ENCODE results near the gene FAM83D. TPM values are rescaled to one million over a fixed set of nuclear protein-coding genes. Genes with fewer than 3 reads are reported as not detected.

Gene FAM83D
- total and polyA plus RNA-seq, 10 donors = 0.46 to 3.0 (median 1.3) TPM

GRCh38 chr20:38961530-38962043 is 35.4 kb downstream of the FAM83D start:
- TF ChIP-seq POLR2AphosphoS5 (IDR thresholded peaks at IDR 0.05) = no peak
- TF ChIP-seq POLR2A (IDR thresholded peaks at IDR 0.05) = no peak
- TF ChIP-seq, protein P1, sequence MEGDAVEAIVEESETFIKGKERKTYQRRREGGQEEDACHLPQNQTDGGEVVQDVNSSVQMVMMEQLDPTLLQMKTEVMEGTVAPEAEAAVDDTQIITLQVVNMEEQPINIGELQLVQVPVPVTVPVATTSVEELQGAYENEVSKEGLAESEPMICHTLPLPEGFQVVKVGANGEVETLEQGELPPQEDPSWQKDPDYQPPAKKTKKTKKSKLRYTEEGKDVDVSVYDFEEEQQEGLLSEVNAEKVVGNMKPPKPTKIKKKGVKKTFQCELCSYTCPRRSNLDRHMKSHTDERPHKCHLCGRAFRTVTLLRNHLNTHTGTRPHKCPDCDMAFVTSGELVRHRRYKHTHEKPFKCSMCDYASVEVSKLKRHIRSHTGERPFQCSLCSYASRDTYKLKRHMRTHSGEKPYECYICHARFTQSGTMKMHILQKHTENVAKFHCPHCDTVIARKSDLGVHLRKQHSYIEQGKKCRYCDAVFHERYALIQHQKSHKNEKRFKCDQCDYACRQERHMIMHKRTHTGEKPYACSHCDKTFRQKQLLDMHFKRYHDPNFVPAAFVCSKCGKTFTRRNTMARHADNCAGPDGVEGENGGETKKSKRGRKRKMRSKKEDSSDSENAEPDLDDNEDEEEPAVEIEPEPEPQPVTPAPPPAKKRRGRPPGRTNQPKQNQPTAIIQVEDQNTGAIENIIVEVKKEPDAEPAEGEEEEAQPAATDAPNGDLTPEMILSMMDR (IDR thresholded peaks at IDR 0.05 in 8 of 11, conservative IDR thresholded peaks at IDR 0.05 in 3 of 11) = peak in 1 of 11 experiments; percentile 7
- H3K27ac ChIP-seq = peak overlapping the region; percentile 83 to 92 (median 90)
- intact Hi-C loops (cut with DNase I; ENCODE audit: low total_unique reads) = no loop called here

DNA sequence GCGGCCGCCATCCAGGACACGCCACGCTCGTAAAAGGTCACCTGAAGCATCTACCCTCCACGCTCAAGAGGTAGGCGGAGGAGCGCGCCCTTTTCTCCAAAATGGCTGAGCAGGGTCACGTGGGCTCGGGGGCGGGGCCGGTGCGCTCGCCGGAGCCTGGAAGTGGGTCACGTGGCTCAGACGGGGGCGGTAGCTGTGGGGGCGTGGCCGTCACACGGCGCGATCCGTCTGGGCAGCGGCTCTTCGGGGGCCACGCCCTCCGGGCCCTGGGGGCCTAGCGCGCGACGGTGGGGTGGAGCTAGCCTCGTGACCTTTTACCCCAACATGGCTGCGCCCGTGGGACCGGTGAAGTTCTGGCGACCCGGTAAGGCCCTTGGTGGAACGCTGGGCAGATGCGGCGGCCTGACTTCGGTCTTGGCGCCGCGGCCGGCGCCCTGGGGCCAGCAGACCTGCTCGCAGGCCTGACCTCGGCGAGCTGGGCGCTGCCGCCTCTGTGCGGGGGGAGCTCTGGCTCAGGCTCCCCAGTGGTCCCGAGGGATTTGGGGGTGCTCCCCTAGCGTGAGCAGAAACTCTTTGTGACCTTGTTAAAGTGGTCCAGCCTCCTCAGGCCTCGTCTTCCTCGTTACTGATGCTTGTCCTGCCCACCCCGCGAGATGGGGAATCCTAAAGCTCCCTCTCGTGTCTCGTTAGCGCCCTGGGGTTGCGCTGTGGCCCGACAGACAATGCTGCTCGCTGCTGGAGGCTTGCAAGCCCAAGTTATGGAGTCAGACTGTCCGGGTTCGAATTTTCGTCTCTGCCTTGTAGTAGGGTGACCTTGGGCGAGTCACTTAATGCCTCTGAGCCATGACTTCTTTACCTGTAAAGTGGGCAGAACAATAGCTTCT is 36.1 kb downstream of the FAM83D start, which contains the start of gene DHX35:
DHX35 (plus strand) TSS at position 301 of the 884 bp plus-strand sequence; CDS start at position 325, 24 bp downstream.
- peaks cover 0 to 17% (median 0%) of the 10 kb centered on the region in 6 donors for H3K36me3 ChIP-seq
- TF ChIP-seq, protein P1 (IDR thresholded peaks at IDR 0.05 in 8 of 11, conservative IDR thresholded peaks at IDR 0.05 in 3 of 11) = peak in 8 of 11 experiments; percentile 5 to 42 (median 28)
- peak in 1 of 3 donors; percentile 66 for TF ChIP-seq POLR2A (IDR thresholded peaks at IDR 0.05)
- TF ChIP-seq POLR2AphosphoS5 (IDR thresholded peaks at IDR 0.05) = peak; percentile 80 to 91 (median 87)
- H3K9me3 ChIP-seq = no peaks in the 10 kb centered on the region
- peak within 1 kb of the TSS; percentile 83 to 92 (median 90) for H3K27ac ChIP-seq
- WGBS, 5 donors = 0 to 1% (median 1%) methylated on average over 32 to 70 of the region's 70 CpGs
- H3K4me3 ChIP-seq = peak within 1 kb of the TSS; percentile 86 to 100 (median 96)
- no peaks in the 10 kb centered on the region for H3K27me3 ChIP-seq (replicated peaks in 1 of 7)
- intact Hi-C loops (cut with DNase I; ENCODE audit: low total_unique reads) = no loop called here
- H3K4me1 ChIP-seq = peaks cover 12 to 36% (median 20%) of the 10 kb centered on the region in 6 donors
- peak; percentile 100 for DNase-seq

More at GRCh38 chr20:38961530-38962043, 35.4 kb downstream of the FAM83D start:
- Histone ChIP-seq H3K27me3 (replicated peaks in 1 of 7) (no peaks in the 10 kb centered on the region), H3K9me3 (no peaks in the 10 kb centered on the region), H3K36me3 (peaks cover 0 to 16% (median 0%) of the 10 kb centered on the region in 6 donors), H3K4me3 (peak overlapping the region; percentile 86 to 100 (median 96)), H3K4me1 (peaks cover 12 to 36% (median 20%) of the 10 kb centered on the region in 6 donors)
- no peak for DNase-seq
- 10 to 15% (median 11%) methylated on average over 15 to 16 of the region's 16 CpGs for WGBS, 5 donors

DNA sequence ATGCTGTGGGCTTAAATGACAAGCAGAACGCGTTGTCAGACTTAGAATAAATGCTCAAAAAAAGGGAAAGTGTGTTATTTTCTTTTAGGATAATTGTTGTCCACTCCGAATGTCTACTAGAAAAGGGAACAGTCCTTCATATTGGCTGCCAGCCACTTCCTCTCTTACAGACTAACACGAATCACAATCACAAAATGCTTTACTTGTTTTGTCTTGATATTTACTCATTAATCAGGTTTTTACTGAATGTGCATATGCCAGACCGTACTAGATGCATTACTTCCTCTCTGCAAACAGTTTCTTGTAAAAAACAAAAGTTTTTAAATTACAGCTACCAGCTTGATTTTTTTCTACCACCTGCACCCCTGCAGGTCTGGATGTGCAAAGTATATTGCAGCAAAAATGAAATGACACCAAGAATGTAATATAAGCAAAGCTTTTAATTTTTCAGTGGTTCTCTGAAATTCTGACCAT is 36.7 kb downstream of the FAM83D start:
- Histone ChIP-seq H3K27ac (peak overlapping the region in 7 of 8 donors; percentile 83 to 91 (median 90)), H3K4me1 (peaks cover 12 to 36% (median 20%) of the 10 kb centered on the region in 6 donors), H3K36me3 (peaks cover 0 to 23% (median 0%) of the 10 kb centered on the region in 6 donors), H3K4me3 (peak overlapping the region; percentile 86 to 100 (median 96)), H3K9me3 (no peaks in the 10 kb centered on the region), H3K27me3 (replicated peaks in 1 of 7) (no peaks in the 10 kb centered on the region)
- DNase-seq = no peak
- WGBS, 5 donors = 2 to 4% (median 3%) methylated on average over 5 of the region's 5 CpGs
- no peak for TF ChIP-seq POLR2A (IDR thresholded peaks at IDR 0.05)
- TF ChIP-seq, protein P1 (IDR thresholded peaks at IDR 0.05 in 8 of 11, conservative IDR thresholded peaks at IDR 0.05 in 3 of 11) = no peak
- TF ChIP-seq POLR2AphosphoS5 (IDR thresholded peaks at IDR 0.05) = no peak
- intact Hi-C loops (cut with DNase I; ENCODE audit: low total_unique reads) = no loop called here
